K562 (cell line): Measurements from ENCODE around the gene CENPN. TPM values are rescaled to one million over a fixed set of nuclear protein-coding genes. Genes with fewer than 3 reads are reported as not detected.
A peak's percentile ranks its signal among the peaks of the same experiment; 100 is the strongest.

Experiments used
- ARID1B ChIP-seq: fragments of 450-650 bp; IDR thresholded peaks from 2 replicates; pipeline ENCODE4 v1.6.1; 2016; ENCODE audit warnings: antibody characterized with exemption, mild to moderate bottlenecking, inconsistent platforms
- BCLAF1 ChIP-seq, 2 experiments: fragments of 450-650 bp in 1 of 2; IDR thresholded peaks; 2 replicates each; pipeline ENCODE4 v1.6.1; 2011 to 2017; ENCODE audit warnings: low read depth in 2 of 2, antibody characterized with exemption in 1 of 2, borderline replicate concordance in 1 of 2, low read length in 1 of 2, mild to moderate bottlenecking in 1 of 2, mixed read lengths in 1 of 2; ENCODE audit not compliant: control insufficient read depth in 1 of 2
- ELK1 ChIP-seq: sonication (generic); formaldehyde crosslinking; IDR thresholded peaks from 2 replicates; pipeline ENCODE4 v1.8.1; 2022; ENCODE audit warnings: missing genetic modification reagents
- HNRNPLL ChIP-seq: fragments of 200-400 bp; formaldehyde crosslinking; IDR thresholded peaks from 2 replicates; pipeline ENCODE4 v1.6.1; 2017; ENCODE audit warnings: low read length, low read depth, mild to moderate bottlenecking; ENCODE audit not compliant: poor library complexity, severe bottlenecking
- IRF2 ChIP-seq: sonication (generic); formaldehyde crosslinking; IDR thresholded peaks from 2 replicates; pipeline ENCODE4 v1.8.1; 2022; ENCODE audit warnings: mild to moderate bottlenecking, missing genetic modification reagents
- MYBL2 ChIP-seq, 2 experiments: fragments of 450-650 bp in 1 of 2; sonication (generic) in 1 of 2; formaldehyde crosslinking in 1 of 2; IDR thresholded peaks; 2 replicates each; pipeline versions ENCODE4 v1.6.1 to v1.8.1; 2017 to 2022; ENCODE audit warnings: borderline replicate concordance in 1 of 2, inconsistent platforms in 1 of 2, low read depth in 1 of 2, mild to moderate bottlenecking in 1 of 2, missing genetic modification reagents in 1 of 2, moderate library complexity in 1 of 2
- PCBP1 ChIP-seq: fragments of 200-400 bp; formaldehyde crosslinking; IDR thresholded peaks from 2 replicates; pipeline ENCODE4 v1.6.1; 2018; ENCODE audit warnings: mild to moderate bottlenecking, low read depth, low read length; ENCODE audit not compliant: poor library complexity, severe bottlenecking
- PCBP2 ChIP-seq: fragments of 200-400 bp; formaldehyde crosslinking; IDR thresholded peaks from 2 replicates; pipeline ENCODE4 v1.6.1; 2018; ENCODE audit warnings: low read length, low read depth, mild to moderate bottlenecking, moderate library complexity; ENCODE audit not compliant: poor library complexity, severe bottlenecking
- POLR2H ChIP-seq: IDR thresholded peaks from 2 replicates; pipeline ENCODE4 v1.6.1; 2016; ENCODE audit warnings: missing genetic modification characterization, low read depth, mild to moderate bottlenecking, control low read depth, missing compliant biosample characterization, moderate library complexity
- SP2 ChIP-seq: IDR thresholded peaks from 2 replicates; pipeline ENCODE4 v1.6.1; 2011; ENCODE audit warnings: mild to moderate bottlenecking, low read depth, low read length, moderate library complexity; ENCODE audit not compliant: poor library complexity, severe bottlenecking; ENCODE audit errors: extremely low read depth
- XRCC3 ChIP-seq: fragments of 450-650 bp; IDR thresholded peaks from 2 replicates; pipeline ENCODE4 v1.6.1; 2017; ENCODE audit warnings: mild to moderate bottlenecking, moderate library complexity
- ZBTB49 ChIP-seq: sonication (generic); formaldehyde crosslinking; IDR thresholded peaks from 2 replicates; pipeline ENCODE4 v1.8.0; 2022; ENCODE audit warnings: missing genetic modification reagents, mild to moderate bottlenecking, borderline replicate concordance
- ZNF232 ChIP-seq: sonication (generic); formaldehyde crosslinking; IDR thresholded peaks from 2 replicates; pipeline ENCODE4 v1.8.0; 2022; ENCODE audit warnings: mild to moderate bottlenecking, missing genetic modification reagents
- polyA plus RNA-seq, 8 experiments: library from polyadenylated mRNA; depleted of rRNA in 4 of 8; stranded (reverse) in 5 of 8; unstranded in 3 of 8; fragments of >200 nt; fragmentation: Nextera tagmentation in 2 of 8; fragmentation: Illumina TruSeq in 1 of 8; extraction: Ambion mirVana in 2 of 8; extraction: Trizol in 1 of 8; gene quantifications; 2 replicates each; pipeline versions ENCODE4 v1.2.1 to v1.2.3, GENCODE V29; 2011 to 2014; ENCODE audit warnings: inconsistent platforms in 1 of 8, missing spikeins in 1 of 8
- total RNA-seq, 7 experiments: library from RNA; depleted of rRNA in 6 of 7; stranded (reverse); fragments of >200 nt in 6 of 7; fragmentation: Illumina TruSeq in 2 of 7; extraction: Trizol in 2 of 7; gene quantifications; 2 replicates each; pipeline versions ENCODE4 v1.2.1 to v1.2.3, GENCODE V29; 2011 to 2021; ENCODE audit warnings: low replicate concordance in 1 of 7
- TF ChIP-seq, protein P1 (sequence below), 3 experiments: fragments of 200-800 bp in 1 of 3; sonication (Bioruptor generic) in 1 of 3; sonication (generic) in 1 of 3; formaldehyde crosslinking in 1 of 3; IDR thresholded peaks; 2 replicates each; pipeline versions ENCODE4 v1.6.1 to v1.8.0; 2016 to 2022; ENCODE audit warnings: mild to moderate bottlenecking in 2 of 3, missing compliant biosample characterization in 2 of 3, missing genetic modification characterization in 2 of 3, missing genetic modification reagents in 1 of 3

CENPN gene
- total and polyA plus RNA-seq, 9 of the 15 experiments (the other 6 are each of a cell fraction or from before 2014, with no cell fraction given), result 92.3 to 384 (median 140) TPM

- TF ChIP-seq, protein P1, sequence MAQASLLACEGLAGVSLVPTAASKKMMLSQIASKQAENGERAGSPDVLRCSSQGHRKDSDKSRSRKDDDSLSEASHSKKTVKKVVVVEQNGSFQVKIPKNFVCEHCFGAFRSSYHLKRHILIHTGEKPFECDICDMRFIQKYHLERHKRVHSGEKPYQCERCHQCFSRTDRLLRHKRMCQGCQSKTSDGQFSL (CRISPR knock-in tag; IDR thresholded peaks at IDR 0.05), result no peak
- TF ChIP-seq, protein P1 (tag; IDR thresholded peaks at IDR 0.05), result no peak
- no peak for TF ChIP-seq HNRNPLL
- no peak for TF ChIP-seq XRCC3
- TF ChIP-seq PCBP2, result no peak
- no peak for TF ChIP-seq MYBL2 (IDR thresholded peaks at IDR 0.05; ENCODE audit: low read depth)
- TF ChIP-seq MYBL2 (CRISPR knock-in tag; IDR thresholded peaks at IDR 0.05; ENCODE audit: borderline replicate concordance), result no peak
- 0 out of 2 replicates have a peak, but pooled peaks have one; percentile 3 for TF ChIP-seq ARID1B
- TF ChIP-seq ZBTB49, result no peak
- TF ChIP-seq PCBP1, result no peak
- TF ChIP-seq BCLAF1 (IDR thresholded peaks at IDR 0.05; ENCODE audit: borderline replicate concordance in 1 of 2, control insufficient read depth in 1 of 2, low read depth in 2 of 2, low read length in 1 of 2), result no peak
- no peak for TF ChIP-seq ELK1 (CRISPR knock-in tag)
- TF ChIP-seq IRF2 (CRISPR knock-in tag), result no peak
- TF ChIP-seq SP2, result no peak
- TF ChIP-seq POLR2H (tag), result no peak
- no peak for TF ChIP-seq ZNF232
These were observed 702 bp upstream of the CENPN start (continued) for GRCh38 chr16:81006211-81006812.
